HG03095 (cell line): ENCODE results near the gene PAK6.

Experiments
- ATAC-seq: cut with Tn5 transposase; IDR thresholded peaks from one replicate; pipeline ENCODE4 v1.9.1; 2021; ENCODE audit warnings: moderate library complexity; ENCODE audit not compliant: unreplicated experiment

Gene PAK6

DNA sequence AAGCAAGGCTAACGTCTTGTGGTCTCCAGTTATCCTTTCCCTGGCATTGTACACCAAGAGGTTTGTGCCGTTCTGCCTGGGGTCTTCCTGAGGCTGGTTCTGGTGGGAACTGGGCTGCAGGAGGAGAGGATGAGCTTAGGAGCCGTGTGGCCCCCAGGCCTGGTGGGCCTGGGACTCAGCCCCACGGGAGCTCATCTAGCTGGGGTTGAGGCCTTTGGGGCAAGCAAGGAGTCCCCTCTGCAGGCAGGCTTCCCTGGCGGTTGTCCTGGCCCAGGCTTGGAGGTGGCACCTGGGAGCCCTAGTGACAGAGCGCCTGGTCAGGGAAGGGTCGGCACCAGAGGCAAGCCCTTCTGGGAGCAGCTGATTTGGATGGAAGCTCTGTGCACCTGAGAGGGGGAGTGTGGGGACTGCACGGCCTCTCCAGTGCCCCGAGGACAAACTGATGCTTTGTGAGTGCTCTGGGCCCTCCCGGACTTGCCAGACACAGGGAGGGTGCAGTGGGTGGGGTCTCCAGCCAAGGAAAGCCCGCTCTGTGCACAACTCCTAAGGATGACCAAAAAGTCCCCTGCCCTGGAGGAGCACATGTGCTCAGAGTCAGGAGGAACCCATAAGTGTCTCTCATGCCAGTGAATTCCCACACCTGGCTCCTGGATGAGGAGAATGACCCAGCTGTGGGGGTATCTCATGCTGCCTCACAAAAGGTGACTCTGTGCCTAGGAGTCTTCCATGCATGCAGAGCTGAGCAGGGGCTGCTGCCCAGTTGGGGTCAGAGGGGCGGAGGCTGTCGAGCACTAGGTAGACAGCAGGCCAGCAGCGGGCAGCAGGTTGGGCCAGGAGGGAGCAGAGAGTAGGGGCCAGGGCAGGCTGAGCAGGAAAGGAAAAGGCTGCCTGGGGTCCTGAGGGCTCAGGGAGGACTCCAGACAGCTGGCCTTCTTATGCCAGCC lies 2.7 kb downstream of the PAK6 start:
- no peak for ATAC-seq

GRCh38 chr15:40242213-40242599 lies 3.3 kb downstream of the PAK6 start:
- no peak for ATAC-seq

DNA sequence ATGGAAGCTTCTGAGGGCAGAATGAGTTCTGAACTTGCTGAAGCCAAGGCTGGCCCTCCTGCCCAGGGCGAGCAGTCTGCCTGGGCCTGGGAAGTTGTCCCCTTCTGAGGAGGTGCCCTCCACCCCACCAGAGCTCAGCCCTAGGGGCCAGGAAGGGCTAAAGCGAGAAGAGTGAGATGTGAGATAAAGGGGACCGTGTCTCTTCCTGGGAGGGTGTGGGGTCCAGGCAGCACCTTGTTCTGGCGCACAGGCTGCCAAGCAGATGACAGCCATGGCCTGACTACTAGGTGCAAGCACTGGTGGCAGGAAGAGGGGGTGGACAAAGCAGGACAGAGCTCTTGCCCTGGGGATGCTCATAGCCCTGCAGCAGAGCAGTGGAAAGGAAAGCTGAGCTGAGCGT lies 3.7 kb downstream of the PAK6 start:
- ATAC-seq: no peak

DNA sequence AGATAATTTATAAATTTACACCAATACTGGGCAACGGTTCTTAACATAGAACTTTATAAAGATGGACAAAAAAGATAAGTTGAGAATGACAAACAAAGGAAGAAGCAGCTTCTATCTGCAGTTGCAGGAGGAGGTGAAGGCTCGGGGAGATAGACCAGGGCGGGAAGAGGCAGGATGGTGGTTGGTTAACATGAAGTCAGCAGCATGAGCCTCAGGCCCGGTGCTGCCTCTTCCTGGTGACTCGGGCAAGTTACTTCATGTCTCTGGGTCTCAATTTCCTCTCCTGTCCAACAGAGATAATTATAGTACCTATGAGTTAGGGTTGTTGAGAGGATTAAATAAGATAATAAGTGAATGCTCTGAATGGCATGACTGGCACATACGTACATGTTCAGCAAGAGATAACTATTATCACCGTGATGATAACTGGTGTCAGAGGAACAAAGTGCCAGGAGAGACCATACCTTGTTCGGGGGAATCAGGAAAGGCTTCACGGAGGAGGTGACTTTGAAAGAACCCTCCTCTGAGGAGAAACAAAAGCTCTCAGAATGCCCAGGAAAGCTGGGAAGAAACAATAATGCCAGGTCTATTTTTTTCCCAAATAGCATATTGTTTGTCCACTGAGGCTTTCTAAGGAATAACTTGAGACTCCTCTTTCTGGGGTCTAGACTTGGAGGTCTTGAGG lies 4.4 kb downstream of the PAK6 start:
- no peak for ATAC-seq

DNA sequence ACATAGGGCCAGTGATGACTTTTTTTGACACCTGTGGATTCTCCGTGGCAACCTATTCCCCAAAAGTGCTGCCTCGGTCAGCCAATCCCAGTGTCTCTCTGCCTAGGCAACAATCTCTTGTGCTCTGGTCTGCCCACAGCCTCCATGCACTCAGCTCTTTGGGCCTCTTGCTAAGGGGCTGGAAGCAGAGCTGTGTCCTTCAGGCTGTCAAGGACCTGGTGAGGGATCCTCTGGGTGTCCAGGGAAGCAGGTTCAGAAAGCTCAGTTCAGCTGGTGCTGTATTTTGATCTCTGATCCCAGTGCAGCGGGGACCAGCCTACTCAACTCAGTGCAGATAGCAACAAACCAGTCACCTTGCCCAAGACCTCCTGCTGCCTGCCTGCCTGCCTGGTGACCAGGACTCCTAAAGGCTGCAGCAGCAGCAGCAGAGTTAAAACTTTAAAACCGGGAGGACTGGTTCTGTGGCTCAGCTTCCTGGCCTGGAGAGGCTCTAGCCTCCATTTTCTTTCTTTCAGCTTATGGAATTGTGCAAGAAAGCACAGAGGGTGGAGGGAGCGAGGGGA lies 6.2 kb downstream of the PAK6 start:
- no peak for ATAC-seq

DNA sequence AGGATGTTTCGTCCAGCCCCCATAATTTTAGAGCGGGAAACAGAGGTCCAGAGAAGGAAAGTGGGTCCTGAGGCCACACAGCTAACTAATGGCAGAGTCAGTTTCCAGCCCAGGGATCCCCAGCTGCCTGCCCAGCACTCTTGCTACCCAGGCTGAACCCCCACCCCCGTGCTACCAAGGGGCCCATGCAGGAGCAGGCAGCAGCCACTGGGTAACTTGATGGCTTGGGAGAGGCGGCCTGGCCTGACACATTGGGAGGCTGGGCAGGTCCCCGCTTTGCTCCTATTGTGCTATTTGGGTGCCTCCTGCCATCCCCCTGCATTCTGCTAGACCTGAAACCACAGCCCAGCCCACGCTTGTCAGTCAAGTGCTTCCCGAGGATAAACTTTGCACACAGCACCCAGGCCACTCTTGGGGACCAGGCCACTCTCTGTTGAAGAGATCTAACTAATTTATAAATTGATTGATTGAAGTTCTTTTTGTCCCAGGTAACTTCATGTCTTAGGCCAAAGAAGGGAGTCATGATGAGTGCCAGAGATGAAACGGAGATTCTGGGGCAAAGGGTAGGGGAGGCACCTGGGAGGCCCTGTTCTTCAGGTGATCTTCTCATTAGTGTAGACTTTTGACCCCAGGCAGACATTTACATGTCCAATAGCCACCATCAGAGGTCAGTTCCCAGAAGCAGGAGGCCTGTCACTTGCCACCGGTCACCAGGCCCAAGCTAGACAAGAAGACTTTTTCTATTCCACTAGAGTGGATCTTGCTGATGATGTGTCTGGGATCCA lies 7.0 kb downstream of the PAK6 start:
- no peak for ATAC-seq

GRCh38 chr15:40246496-40247280 lies 7.8 kb downstream of the PAK6 start:
- ATAC-seq: no peak

GRCh38 chr15:40247406-40247971 lies 8.6 kb downstream of the PAK6 start:
- no peak for ATAC-seq

- no peak for ATAC-seq
Observed at GRCh38 chr15:40248006-40248783, 9.3 kb downstream of the PAK6 start.

- ATAC-seq: no peak
Observed at GRCh38 chr15:40249477-40250303, 10.8 kb downstream of the PAK6 start.

DNA sequence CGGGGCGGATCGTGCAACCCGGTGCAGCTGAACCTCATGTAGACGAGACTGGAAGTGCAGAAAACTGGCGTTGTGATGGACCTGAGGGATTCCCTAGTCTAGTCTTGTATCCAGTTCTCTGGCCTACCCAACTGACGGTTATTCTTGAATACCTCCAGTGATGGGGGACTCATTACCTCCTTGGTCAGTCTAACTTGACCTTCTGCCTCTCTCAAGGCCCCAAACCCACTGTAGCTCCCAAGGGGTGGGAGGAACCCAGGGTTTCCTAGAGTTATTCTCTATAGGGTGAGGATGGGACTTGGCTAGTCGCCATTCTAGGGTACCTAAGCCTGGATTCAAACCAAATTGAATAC lies 11.4 kb downstream of the PAK6 start:
- ATAC-seq: no peak

DNA sequence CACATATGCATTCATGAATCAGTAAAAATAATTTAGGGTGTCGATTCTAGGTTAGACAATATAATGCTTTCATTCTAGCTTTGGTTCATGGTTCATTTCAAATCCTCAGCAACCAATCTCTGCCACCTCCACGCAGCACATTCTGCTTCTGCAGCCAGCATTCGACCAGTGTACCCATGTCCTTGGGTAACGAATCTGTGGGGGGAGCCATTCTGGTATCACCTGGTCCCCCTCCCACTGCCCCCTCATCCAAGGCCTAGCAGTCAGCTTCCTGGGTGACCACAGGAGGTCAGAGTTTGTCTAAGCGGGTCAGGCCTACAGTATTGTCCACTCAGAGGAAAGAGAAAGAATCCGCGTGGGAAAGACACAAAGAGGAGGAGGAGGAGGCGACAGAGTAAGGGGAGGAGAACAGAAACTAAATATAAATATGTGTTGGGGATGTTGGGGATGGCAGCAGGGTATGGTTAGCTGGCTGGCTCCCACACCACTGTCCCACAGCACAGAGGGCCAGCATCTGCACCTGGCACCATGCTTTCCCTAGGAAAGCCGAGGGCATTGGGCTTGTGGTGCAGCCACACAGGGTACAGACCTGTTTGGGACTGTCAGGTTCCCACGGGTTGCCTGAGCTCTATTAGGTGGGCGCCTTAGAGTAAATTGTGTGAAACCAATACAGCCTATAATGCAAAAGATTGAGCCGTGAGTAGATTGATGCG lies 12.1 kb downstream of the PAK6 start:
- no peak for ATAC-seq

DNA sequence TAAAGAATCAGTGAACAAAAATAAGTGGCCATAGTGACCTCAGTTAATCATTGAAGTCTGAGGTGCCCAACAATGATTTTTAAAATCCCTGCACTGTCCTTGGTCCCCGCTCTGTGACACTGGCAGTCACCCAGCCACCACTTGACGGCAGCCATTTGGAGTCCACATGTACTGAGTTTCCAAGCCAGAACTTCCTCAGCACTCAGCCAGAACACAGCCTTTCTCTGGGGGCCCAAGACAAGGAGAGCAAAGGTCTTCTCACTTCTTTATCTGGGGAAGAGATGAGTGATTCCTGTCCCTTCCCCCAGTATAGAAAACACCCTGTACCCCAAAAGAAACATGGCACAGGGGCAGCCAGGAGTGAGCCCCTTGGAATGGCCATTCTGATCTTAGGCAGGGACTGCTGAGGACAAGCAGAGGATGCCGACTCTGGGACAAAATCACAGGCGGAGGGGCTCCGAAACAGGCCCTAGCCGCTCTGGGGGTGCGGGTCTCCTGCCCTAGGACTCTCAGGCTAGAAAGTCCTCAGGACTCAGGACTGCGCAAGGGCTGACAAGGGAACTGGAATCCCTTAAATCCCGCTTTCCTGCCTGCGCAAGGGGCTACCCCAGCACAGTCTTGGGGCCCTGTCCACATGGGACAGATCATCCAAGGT lies 12.8 kb downstream of the PAK6 start:
- no peak for ATAC-seq

DNA sequence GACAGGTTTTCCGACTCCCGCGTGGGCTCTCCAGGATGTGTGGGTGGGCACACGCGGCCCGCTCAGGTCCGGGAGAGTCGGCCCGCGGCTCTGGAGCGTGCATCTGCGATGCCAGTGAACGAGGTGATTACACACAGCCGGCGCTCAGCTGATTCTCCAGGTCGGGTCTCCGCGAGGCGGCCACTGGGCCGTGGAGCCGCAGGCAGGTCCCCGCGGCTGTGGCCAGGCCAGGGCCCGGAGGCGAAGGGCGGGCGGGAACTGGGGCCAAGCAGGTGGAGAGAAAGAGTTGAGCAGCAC lies 13.2 kb downstream of the PAK6 start:
- no peak for ATAC-seq

GRCh38 chr15:40252438-40253166 lies 13.7 kb downstream of the PAK6 start:
- ATAC-seq: no peak

DNA sequence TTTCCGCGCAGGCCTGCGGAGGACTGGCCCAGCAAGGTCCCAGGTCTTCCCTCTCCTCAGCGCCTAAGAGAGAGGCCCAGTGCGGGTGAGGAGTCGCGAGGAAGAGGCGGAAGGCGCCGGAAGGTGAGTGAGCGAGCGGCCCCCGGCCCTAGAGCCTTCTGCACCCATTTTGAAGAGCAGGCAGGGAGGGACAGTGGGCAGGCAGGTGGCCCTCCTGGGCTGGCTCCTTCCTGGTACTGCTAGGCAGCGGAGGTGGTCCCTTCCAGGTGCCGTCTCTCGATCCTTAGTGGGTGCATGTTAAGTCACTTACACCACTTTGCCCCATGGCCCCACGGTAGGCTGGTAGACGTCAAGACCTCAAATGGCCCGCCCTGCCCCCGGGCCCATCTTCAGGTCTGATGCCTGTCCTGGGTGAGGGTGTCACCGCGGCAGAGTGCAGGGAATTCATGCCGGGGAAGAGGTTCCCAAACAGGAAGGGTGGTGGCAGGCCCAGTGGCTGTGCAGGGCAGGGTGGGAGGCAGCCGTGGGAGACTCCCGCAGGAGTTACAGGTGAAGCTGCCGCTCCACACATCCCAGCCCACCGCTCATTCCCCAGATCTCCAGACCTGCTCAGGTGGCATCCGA lies 14.4 kb downstream of the PAK6 start:
- ATAC-seq: no peak
